K562 treated with DMSO at 1 percent for 4 hours (cell line): ENCODE measurements around the gene MYH7. TPM values are rescaled to one million over a fixed set of nuclear protein-coding genes. Genes with fewer than 3 reads are reported as not detected.

Experiments used
- total RNA-seq: library from RNA; unstranded; fragments of 300-600 nt; gene quantifications from 2 replicates; pipeline ENCODE4 v1.2.3, GENCODE V29; 2022; ENCODE audit not compliant: insufficient read depth

Gene MYH7
- total RNA-seq, result not detected in 2 replicates

DNA sequence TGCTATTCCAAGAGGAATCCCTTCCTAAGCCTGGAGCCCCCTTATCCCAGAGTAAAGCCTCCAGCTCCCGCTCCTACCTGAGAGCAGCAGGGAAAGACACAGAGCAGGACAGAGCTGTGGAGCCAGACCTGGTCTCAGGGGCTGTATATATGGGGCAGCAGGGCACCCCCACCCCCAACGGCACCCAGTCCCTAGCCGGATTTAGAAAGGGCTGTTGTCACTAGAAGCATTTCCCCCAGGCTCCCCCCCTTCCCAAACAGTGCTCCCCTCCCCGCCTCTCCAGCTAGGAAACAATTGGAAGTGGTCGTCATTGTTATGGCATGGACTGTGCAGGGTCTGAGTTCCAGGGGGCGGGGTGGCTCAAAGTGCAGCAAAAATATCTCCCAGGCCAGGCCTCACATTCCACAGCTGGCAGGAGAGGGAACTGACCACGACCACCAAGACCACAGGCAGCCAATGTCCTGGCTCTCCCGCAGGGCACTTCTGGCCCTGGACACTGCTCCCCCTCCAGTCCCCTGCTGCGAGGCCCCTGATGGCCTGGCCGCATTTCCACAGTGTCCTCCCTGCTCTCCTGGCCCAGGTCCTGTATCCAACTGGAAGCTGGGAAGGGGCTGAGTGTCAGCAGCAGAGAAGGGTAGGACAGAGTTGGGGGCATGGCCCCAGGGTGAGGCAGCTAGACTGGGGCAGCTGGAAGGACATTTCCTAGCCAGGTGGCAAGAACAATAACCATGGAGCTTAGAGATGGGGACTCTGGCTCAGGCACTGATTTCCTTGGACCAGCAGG lies at the start of gene MYH7:
TSS of gene MYH7 (minus strand) at position 118 of the 784 bp plus-strand sequence. CDS start 1,928 bp downstream, outside the sequence.

DNA sequence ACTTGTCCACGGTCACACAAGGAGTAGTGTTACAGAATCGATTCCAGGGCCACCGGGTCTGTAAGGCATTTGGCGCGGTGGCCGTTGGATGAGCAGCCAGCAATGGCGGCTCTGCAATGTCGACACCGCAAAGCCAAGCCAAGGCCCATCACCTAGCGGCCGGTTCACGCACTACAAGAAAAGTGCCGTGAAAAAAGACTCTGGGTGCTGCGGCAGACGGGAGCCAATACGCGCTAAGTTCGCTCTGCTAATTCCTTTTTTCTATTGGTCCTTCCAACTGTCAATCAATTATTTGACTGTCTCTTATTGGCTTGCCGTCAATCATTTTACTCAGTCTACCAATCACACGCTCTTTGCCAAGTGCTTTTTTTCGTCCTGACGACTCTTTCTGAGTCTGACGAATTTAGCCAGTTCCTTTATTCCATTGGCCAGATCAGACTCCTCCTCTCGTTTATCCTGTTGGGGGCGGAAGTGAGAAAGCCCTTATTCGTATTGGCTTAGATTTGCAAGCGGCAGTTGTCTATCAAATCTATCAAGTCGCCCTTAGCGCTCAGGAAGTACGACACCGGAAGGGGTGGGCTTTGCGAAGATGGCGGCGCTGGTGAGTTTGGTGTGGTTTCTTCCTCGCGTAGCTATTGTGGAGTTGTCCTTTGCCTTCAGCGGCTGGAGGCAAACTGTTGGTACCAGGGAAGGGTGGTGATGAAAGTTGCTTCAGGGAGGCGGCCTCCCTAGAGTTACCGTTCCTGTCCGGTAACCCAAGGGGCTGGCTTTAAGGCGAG lies 33.9 kb upstream of the MYH7 start, which contains the start of gene NGDN:
TSS of gene NGDN (plus strand) at position 577 of the 779 bp plus-strand sequence. CDS start at position 590, 13 bp downstream.

DNA sequence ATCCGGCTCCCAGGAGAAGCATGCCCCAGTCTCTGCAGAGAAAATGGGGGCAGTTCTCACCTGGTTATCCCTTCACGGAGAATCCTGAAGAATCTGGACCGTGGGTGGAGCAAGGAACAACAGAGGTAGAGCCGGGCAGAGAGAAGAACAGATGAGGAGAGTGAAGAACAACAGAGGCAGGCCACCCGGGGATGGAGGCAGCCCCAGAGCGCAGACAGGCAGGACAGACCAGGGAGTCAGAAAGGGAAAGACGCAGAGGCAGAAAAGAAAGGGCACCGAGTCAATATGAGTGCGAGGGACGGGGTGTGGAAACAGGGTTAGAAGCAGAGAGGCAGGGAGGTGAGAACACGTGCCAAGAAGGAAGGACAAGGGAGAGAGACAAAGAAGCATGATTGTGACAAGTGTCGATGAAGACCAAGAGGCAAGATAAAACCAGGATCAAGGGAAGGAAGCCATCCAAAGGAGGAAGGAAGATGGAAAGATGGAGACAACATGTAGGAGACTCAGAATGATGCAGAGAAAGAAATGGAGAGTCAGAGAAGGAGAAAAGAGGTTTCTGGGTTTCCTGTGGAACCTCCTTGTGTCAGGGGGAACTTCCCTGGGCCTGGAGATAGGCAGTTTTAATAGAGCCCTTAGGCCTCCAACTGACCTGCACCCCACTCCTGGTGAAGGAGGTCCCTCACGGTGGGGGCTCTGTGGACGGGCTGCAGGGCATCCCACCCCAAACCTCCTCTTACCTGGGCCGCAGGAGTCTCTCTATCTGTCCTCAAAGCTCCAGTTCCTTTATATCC lies 27.7 kb downstream of the MYH7 start, which contains the start of gene MYH6:
TSS of gene MYH6 (minus strand) at position 758 of the 791 bp plus-strand sequence. CDS start 1,050 bp downstream, outside the sequence.

DNA sequence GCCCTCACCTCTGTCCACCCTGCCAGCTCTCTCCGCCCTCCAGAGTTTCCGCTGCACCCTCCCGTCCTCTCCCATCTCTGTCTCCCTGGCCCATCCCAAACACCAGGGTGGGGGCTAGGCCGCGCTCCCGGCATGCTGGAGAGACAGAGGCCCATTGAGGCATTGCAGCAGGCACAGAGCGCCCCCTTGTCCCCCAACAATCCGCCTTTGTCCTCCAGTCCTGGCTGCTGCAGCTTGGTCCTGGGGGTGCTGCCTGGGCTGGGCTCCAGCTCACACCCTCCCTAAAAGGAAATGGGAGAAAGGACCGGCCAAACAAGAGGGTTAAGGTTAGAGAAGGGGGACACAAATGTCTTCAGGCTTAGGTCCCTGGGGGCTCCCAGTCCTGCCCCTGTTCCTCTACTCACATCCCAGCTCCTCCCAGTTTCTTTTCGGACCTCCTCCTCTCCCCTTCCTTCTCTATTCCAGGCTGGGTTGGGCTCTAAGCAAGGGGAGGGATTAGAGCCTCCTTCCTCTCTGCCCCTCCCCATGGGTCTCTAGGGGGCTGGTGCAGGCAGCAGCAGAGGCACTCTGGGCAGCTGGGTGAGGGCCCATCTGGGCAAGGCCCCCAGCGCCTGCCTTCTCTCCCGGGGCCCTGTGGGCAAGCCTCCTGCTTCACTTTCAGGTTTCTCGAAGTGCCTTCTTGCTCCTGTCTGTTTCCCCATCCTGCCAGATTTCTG lies 58.8 kb downstream of the MYH7 start, which contains the start of gene CMTM5:
TSS of gene CMTM5 (plus strand) at position 565 of the 716 bp plus-strand sequence. CDS start 206 bp downstream, outside the sequence.

DNA sequence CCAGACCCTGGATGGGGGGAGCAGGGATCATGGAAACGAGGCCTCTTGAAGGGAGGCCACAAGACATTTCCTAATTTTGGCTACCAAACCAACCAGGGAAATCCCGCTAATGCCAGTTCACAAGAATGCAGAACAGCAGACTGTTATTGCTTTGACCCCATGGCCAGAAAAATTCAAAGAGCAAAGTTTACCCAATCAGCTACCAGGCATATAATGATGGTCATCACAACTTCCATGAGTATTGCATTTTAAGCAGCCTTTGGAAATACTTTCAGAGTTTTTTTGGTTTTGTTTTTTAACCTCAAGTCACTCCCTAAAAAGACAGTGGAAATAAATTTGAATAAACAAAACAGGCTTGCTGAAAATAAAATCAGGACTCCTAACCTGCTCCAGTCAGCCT lies 63.0 kb downstream of the MYH7 start, which contains the start of gene IL25:
TSS of gene IL25 (plus strand) at position 301 of the 400 bp plus-strand sequence.

DNA sequence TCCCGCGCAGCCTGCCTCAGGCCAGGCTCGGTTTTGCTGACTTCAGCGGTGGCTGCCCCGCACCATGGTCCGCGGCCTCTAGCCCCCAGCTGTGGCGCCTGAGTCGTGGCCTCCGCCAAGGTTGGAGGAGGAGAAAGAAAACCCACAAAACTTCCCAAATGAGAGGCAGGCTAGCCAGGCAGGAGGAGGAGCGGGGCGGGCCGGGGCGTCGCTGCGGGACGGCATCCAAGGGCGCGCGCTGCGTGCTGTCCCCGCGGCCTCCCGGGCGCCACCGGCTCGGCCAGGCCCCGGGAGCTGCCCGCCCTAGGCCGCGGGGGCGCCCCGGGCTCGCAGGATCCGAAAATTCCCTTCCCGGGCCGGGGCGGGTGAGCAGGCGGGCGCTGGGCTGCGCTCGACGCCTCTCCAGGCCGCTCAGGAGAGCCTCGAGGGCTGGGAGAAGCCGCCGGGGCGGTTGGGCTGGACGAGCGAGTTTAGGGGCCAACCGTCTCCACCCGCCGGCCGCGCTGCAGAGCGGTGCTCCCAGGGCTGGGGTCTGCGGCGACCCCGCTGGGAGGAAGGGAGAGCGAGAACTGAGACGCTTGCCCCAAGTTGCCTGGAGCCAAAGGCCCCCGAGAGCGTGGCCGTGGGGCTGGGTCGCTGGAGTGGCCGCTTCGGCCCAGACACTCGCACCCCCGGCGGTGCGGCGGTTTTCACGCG lies 70.3 kb downstream of the MYH7 start, which contains the start of gene EFS:
TSS of gene EFS (minus strand) at position 137 of the 696 bp plus-strand sequence. CDS start 147 bp downstream, outside the sequence.

Other genes with a start within 250 kb of the MYH7 start
- gene RNF212B, start 197.7 kb downstream of the MYH7 start, total RNA-seq, result not detected in 2 replicates
- 9.7 and 10.7 TPM in 2 replicates for gene HOMEZ, start 149.5 kb downstream of the MYH7 start, total RNA-seq
- gene PPP1R3E, start 132.8 kb downstream of the MYH7 start, total RNA-seq, result 7.0 and 7.3 TPM in 2 replicates
- gene BCL2L2, start 128.8 kb downstream of the MYH7 start, total RNA-seq, result 13.9 and 16.1 TPM in 2 replicates
- gene PABPN1, start 114.2 kb downstream of the MYH7 start, total RNA-seq, result 110 and 120 TPM in 2 replicates
- not detected in 2 replicates for gene SLC22A17, start 82.8 kb downstream of the MYH7 start, total RNA-seq
- not detected in 2 replicates for gene EFS, start 70.5 kb downstream of the MYH7 start, total RNA-seq
- not detected in 2 replicates for gene IL25, start 62.9 kb downstream of the MYH7 start, total RNA-seq
- gene CMTM5, start 58.6 kb downstream of the MYH7 start, total RNA-seq, result not detected in 2 replicates
- gene MYH6, start 27.4 kb downstream of the MYH7 start, total RNA-seq, result not detected in 2 replicates
- gene NGDN, start 34.0 kb upstream of the MYH7 start, total RNA-seq, result 28.6 and 32.2 TPM in 2 replicates
- gene ZFHX2, start 116.1 kb upstream of the MYH7 start, total RNA-seq, result 0.06 TPM in 1 of 2 replicates, not detected in the other
- 0.98 and 3.0 TPM in 2 replicates for gene THTPA, start 120.6 kb upstream of the MYH7 start, total RNA-seq
- gene AP1G2, start 132.1 kb upstream of the MYH7 start, total RNA-seq, result 27.4 and 32.2 TPM in 2 replicates
- not detected in 2 replicates for gene JPH4, start 143.1 kb upstream of the MYH7 start, total RNA-seq
- gene DHRS2, start 200.7 kb upstream of the MYH7 start, total RNA-seq, result 44.4 and 66.8 TPM in 2 replicates